Nephron (organoid): ENCODE measurements around the gene NPLOC4.
A peak's percentile ranks its signal among the peaks of the same experiment; 100 is the strongest.

Experiments
- H3K27ac Mint-ChIP-seq, 3 experiments: 2 replicates each; pipeline ENCODE4 v1.8.0; 2020; ENCODE audit warnings: mixed read lengths in 3 of 3, mild to moderate bottlenecking in 2 of 3, moderate library complexity in 1 of 3
- H3K27me3 Mint-ChIP-seq: 2 replicates; pipeline ENCODE4 v1.8.0; 2021; ENCODE audit warnings: low read depth, mild to moderate bottlenecking, moderate library complexity, mixed read lengths
- H3K36me3 Mint-ChIP-seq: 2 replicates; pipeline ENCODE4 v1.8.0; 2020; ENCODE audit warnings: low read depth, mixed read lengths
- H3K4me1 Mint-ChIP-seq: 2 replicates; pipeline ENCODE4 v1.8.0; 2020; ENCODE audit warnings: mixed read lengths
- H3K4me3 Mint-ChIP-seq, 3 experiments: 2 replicates each; pipeline ENCODE4 v1.8.0; 2020; ENCODE audit warnings: mild to moderate bottlenecking in 3 of 3, mixed read lengths in 3 of 3, moderate library complexity in 2 of 3
- H3K9me3 Mint-ChIP-seq: 2 replicates; pipeline ENCODE4 v1.8.0; 2020; ENCODE audit warnings: mixed read lengths
- TF ChIP-seq, protein P1 (sequence below), 3 experiments: fragments of 200-600 bp; sonication (generic); IDR thresholded peaks; one replicate each; pipeline ENCODE4 v1.5.0; 2021; ENCODE audit warnings: antibody characterized with exemption in 3 of 3; ENCODE audit not compliant: unreplicated experiment in 3 of 3

NPLOC4 gene

DNA sequence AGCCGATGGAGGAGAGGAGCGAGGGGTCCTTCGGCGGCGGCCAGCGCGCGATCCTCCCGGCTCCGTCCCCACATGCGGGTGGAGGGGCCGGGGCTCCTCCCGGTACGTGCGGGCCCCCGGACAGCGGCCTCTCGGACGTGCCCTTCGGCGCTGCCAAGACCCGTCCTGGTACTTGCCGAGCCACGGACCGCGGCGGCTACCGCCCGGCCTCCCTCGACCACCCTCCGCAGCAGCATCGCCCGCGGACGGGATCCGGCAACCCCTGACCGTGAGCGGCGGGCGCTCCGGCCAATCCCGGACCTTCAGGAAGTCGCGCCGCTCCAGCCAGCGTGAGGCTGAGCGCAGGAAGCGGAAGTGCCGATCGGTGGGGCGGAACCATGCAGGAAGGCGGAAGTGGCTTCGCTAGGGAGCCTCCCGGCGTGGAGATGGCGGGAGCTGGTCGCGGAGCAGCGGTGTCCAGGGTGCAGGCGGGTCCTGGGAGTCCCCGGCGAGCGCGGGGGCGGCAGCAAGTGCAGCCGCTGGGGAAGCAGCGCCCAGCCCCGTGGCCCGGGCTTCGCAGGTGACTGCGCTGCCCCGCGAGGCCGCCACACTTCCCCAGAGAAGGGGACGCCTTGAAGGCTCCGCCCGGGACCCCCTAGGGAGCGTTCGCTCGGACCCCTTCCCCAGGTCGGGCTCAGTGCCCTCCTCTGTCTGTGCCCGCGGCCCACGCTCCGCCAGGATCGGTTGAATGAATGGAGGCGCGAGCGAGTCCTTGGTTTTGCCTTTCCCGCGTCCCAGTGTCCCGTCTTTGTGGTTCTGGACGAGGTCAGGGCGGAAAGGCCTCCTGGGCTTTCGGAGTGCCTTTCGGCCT lies 29.7 kb upstream of the NPLOC4 start, which contains the start of the genes CCDC137 and OXLD1:
TSS of gene CCDC137 (plus strand) at position 396 of the 850 bp plus-strand sequence. CDS start at position 426, 30 bp downstream.
TSS of gene OXLD1 (minus strand) at position 264 of the 850 bp plus-strand sequence. CDS start at position 236, 28 bp downstream.
- Mint-ChIP-seq H3K9me3 (no peaks in the 10 kb centered on the region), H3K4me1 (peaks cover 21% of the 10 kb centered on the region), H3K36me3 (peaks cover 17% of the 10 kb centered on the region), H3K4me3 (peak within 1 kb of the TSS; percentile 92 to 95 (median 94)), H3K27ac (peak within 1 kb of the TSS; percentile 88 to 96 (median 94)), H3K27me3 (no peaks in the 10 kb centered on the region)
- TF ChIP-seq, protein P1, sequence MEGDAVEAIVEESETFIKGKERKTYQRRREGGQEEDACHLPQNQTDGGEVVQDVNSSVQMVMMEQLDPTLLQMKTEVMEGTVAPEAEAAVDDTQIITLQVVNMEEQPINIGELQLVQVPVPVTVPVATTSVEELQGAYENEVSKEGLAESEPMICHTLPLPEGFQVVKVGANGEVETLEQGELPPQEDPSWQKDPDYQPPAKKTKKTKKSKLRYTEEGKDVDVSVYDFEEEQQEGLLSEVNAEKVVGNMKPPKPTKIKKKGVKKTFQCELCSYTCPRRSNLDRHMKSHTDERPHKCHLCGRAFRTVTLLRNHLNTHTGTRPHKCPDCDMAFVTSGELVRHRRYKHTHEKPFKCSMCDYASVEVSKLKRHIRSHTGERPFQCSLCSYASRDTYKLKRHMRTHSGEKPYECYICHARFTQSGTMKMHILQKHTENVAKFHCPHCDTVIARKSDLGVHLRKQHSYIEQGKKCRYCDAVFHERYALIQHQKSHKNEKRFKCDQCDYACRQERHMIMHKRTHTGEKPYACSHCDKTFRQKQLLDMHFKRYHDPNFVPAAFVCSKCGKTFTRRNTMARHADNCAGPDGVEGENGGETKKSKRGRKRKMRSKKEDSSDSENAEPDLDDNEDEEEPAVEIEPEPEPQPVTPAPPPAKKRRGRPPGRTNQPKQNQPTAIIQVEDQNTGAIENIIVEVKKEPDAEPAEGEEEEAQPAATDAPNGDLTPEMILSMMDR (IDR thresholded peaks at IDR 0.05; ENCODE audit: unreplicated experiment in 3 of 3): no peak

DNA sequence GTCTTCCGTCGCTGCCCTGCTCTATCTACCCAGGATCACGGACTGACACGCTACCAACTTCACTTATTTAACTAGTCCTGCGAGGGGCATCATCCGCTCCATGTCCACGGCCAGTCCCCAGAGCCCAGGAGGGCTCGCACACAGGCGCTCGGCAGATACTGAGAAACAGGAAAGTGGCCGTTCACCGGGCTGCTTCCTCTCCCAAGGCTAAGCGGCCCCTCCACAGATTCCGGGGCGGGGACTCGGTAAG lies 29.1 kb upstream of the NPLOC4 start:
- Mint-ChIP-seq H3K4me3 (peak overlapping the region; percentile 91 to 95 (median 92)), H3K27ac (peak overlapping the region; percentile 88 to 96 (median 94)), H3K9me3 (no peaks in the 10 kb centered on the region), H3K4me1 (peaks cover 21% of the 10 kb centered on the region), H3K27me3 (no peaks in the 10 kb centered on the region), H3K36me3 (peaks cover 13% of the 10 kb centered on the region)
- TF ChIP-seq, protein P1 (IDR thresholded peaks at IDR 0.05; ENCODE audit: unreplicated experiment in 3 of 3): no peak

DNA sequence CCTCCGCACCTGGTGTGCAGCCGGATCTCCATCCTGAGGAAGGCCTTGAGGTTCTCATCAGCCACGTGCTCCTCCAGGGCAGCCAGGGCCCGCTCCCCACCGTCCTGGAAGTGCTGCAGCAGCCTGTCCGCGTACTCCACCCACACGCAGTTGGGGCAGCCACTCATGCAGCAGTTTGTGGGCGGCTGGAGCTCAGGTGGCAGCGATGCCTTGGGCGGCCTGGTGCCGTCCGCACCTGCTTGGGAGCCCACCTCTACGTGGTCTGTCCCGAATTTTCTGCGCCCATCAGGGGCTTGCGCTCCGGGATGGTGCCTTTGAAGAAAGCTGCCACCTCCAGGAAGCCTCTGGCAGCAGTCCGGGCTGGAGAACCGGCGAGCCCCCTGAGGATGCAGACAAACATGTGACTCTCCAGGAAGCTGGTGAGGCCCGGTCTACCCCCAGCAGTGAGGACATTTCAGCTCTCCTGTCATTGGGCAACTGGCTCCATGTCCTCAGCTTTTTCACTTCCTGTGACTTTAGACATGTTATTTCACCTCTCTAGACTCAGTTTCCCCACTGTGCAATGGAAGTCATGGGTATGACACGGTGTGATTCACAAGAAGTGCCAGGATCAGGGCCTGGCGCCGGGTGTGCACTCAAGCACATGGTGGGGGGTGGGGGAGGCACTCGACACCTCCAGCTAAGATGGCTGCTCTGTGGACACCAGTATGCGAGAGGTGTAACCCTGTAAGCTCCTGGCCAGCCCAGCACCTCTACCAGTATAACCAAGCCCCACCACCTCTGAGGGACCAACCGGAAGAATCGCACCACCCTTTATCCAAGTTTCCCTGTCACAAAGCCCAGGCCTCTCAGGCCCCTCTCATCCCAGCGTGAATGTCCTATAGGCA lies 28.5 kb upstream of the NPLOC4 start:
- Mint-ChIP-seq H3K9me3 (no peaks in the 10 kb centered on the region), H3K4me1 (peaks cover 21% of the 10 kb centered on the region), H3K27me3 (no peaks in the 10 kb centered on the region)

DNA sequence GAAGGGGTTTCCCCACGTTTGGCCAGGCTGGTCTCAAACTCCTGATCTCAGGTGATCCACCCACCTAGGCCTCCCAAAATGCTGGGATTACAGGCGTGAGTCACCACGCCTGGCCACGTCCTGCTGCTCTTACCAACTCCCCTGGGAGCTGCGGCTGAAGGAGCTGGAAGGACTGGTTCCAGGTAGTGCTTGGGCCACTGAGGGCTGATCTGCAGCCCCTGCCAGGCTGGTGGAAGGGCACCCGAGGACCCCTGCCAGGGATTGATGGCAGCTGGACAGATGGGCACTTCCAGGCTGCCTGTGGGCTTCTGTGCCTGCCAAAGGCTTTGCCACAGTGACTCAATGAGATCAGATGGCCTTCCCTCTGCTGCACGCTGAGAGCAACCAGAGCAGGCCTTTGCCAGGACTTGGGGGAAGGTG lies 27.1 kb upstream of the NPLOC4 start:
- TF ChIP-seq, protein P1 (IDR thresholded peaks at IDR 0.05; ENCODE audit: unreplicated experiment in 3 of 3): no peak
- Mint-ChIP-seq H3K9me3 (no peaks in the 10 kb centered on the region), H3K36me3 (peaks cover 9% of the 10 kb centered on the region), H3K27ac (no peak overlapping the region), H3K4me1 (peaks cover 21% of the 10 kb centered on the region), H3K27me3 (no peaks in the 10 kb centered on the region), H3K4me3 (peak overlapping the region; percentile 25 to 52 (median 44))

More for the DNA sequence above, 28.5 kb upstream of the NPLOC4 start:
- Mint-ChIP-seq H3K27ac (peak overlapping the region; percentile 88 to 96 (median 94)), H3K4me3 (peak overlapping the region; percentile 91 to 95 (median 92)), H3K36me3 (peaks cover 13% of the 10 kb centered on the region)
- TF ChIP-seq, protein P1 (IDR thresholded peaks at IDR 0.05; ENCODE audit: unreplicated experiment in 3 of 3): no peak

DNA sequence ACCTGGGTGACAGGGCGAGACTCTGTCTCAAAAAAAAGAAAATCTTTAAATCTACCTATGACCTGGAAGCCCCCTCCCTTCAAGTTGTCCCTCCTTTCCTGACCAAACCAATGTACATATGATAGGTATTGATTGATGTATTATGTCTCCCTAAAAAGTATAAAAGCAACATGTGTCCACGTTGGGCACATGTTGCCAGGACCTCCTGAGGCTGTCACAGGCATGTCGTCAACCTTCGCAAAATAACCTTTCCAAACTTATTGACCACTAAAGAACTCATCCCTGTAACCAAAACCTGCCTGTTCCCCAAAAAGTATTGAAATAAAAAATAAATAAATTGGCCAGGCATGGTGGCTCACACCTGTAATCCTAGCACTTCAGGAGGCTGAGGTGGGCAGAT lies 25.1 kb upstream of the NPLOC4 start:
- TF ChIP-seq, protein P1 (IDR thresholded peaks at IDR 0.05; ENCODE audit: unreplicated experiment in 3 of 3): no peak
- no peaks in the 10 kb centered on the region for H3K9me3 Mint-ChIP-seq
- no peak overlapping the region for H3K27ac Mint-ChIP-seq
- H3K4me1 Mint-ChIP-seq: peaks cover 18% of the 10 kb centered on the region
- H3K4me3 Mint-ChIP-seq: no peak overlapping the region
- no peaks in the 10 kb centered on the region for H3K36me3 Mint-ChIP-seq
- H3K27me3 Mint-ChIP-seq: no peaks in the 10 kb centered on the region
